Measurements from ENCODE around the gene IMMP2L.

The IMMP2L gene

DNA sequence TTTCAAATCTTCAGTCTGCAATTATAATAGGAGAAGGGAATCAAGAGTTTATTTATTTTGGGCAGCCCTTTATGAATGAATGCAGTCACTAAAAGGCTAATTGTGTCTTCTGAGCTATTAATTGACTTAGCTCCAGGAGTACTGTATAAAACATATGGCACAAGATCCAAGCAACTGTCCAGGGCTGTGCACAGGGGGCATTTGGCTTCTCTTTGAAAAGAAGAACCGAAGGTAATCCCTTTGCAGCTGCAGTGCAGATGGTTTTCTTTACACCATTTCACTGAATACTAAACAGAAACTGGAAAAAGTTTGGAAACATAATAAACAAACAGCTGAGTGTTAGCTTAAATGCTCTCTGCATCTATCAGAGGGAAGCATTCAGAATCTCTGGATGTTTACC, 753.9 kb downstream of the IMMP2L start:
- Histone ChIP-seq H3K27ac (ENCODE audit: low read length) (no peak overlapping the region), H3K36me3 (ENCODE audit: control insufficient read depth in 1 of 2, insufficient read depth in 2 of 2, low read length in 2 of 2) (no peaks in the 10 kb centered on the region), H3K4me1 (ENCODE audit: control insufficient read depth in 1 of 2, insufficient read depth in 2 of 2, low read length in 2 of 2) (no peaks in the 10 kb centered on the region), H3K27me3 (ENCODE audit: low read depth, low read length) (no peaks in the 10 kb centered on the region), H3K9me3 (ENCODE audit: control insufficient read depth in 1 of 2, low read length in 2 of 2) (no peaks in the 10 kb centered on the region), H3K4me3 (ENCODE audit: low read depth in 1 of 2, low read length in 2 of 2) (no peak overlapping the region)

DNA sequence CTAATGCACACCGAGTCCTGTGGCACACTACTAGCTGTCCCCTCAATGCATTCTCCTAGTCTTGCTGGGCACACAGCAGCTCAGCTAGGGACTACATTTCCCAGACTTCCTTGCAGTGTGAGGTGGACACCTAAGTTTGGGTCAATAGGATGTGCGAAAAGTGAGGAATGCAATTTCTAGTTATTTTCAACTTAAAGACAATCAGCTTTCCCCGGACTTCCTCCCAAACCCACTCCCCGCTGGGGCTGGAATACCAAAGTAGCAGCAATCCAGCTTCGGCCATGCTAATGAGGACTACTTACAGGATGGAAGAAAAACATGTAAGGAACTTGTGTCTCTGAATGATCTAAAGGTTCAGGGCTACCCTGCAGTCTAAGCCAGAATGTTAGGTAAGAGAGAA, 757.8 kb downstream of the IMMP2L start:
- Histone ChIP-seq H3K4me1 (ENCODE audit: control insufficient read depth in 1 of 2, insufficient read depth in 2 of 2, low read length in 2 of 2) (no peaks in the 10 kb centered on the region), H3K36me3 (ENCODE audit: control insufficient read depth in 1 of 2, insufficient read depth in 2 of 2, low read length in 2 of 2) (no peaks in the 10 kb centered on the region), H3K27ac (ENCODE audit: low read length) (no peak overlapping the region), H3K4me3 (ENCODE audit: low read depth in 1 of 2, low read length in 2 of 2) (no peak overlapping the region), H3K27me3 (ENCODE audit: low read depth, low read length) (no peaks in the 10 kb centered on the region), H3K9me3 (ENCODE audit: control insufficient read depth in 1 of 2, low read length in 2 of 2) (no peaks in the 10 kb centered on the region)

DNA sequence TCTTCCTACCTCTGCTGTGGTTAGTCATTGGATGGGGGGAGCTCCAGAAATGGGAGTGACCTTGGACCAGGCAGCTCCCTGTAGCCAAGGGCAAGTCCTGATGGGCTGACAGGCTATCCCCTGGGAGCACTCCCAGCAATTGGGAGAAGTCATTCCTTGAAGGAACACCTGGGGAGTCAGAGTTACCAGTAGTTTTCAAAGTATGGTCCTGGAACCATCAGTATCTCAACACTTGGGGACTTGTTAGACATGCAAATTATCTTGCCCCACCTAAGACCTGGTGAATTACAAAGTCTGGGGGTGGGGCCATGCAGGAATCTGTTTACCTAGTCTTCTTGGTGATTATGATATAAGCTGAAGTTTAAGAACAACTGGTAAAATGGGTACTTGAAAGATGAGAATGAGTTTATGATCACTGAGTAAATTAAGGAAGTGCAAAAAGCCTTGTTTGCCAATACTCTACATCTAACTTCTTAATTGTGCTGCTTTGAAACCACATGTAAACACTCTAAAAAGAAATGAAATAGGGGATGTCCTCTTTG, 758.6 kb downstream of the IMMP2L start:
- Histone ChIP-seq H3K36me3 (ENCODE audit: control insufficient read depth in 1 of 2, insufficient read depth in 2 of 2, low read length in 2 of 2) (no peaks in the 10 kb centered on the region), H3K9me3 (ENCODE audit: control insufficient read depth in 1 of 2, low read length in 2 of 2) (no peaks in the 10 kb centered on the region), H3K27me3 (ENCODE audit: low read depth, low read length) (no peaks in the 10 kb centered on the region), H3K4me1 (ENCODE audit: control insufficient read depth in 1 of 2, insufficient read depth in 2 of 2, low read length in 2 of 2) (no peaks in the 10 kb centered on the region), H3K27ac (ENCODE audit: low read length) (no peak overlapping the region), H3K4me3 (ENCODE audit: low read depth in 1 of 2, low read length in 2 of 2) (no peak overlapping the region)

DNA sequence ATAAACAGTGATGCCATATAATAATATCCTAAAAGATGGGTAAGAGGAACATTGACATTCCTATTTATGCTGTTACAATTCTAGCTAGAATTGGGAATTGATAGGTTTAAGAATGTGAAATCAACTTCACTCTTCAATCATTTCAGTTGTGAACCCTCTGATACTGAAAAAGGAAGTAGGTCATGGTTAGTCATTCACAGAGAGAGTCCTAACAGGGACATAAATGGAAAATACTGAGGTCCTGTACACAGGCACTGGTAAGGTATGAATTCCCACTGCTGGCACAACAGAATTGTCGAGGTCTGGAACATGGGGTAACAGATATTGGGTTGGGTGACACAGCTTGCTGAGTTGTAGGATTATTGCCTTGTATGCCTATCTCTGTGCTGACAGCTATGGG, 760.8 kb downstream of the IMMP2L start:
- Histone ChIP-seq H3K9me3 (ENCODE audit: control insufficient read depth in 1 of 2, low read length in 2 of 2) (no peaks in the 10 kb centered on the region), H3K27me3 (ENCODE audit: low read depth, low read length) (no peaks in the 10 kb centered on the region), H3K36me3 (ENCODE audit: control insufficient read depth in 1 of 2, insufficient read depth in 2 of 2, low read length in 2 of 2) (no peaks in the 10 kb centered on the region), H3K27ac (ENCODE audit: low read length) (no peak overlapping the region), H3K4me1 (ENCODE audit: control insufficient read depth in 1 of 2, insufficient read depth in 2 of 2, low read length in 2 of 2) (no peaks in the 10 kb centered on the region), H3K4me3 (ENCODE audit: low read depth in 1 of 2, low read length in 2 of 2) (no peak overlapping the region)

DNA sequence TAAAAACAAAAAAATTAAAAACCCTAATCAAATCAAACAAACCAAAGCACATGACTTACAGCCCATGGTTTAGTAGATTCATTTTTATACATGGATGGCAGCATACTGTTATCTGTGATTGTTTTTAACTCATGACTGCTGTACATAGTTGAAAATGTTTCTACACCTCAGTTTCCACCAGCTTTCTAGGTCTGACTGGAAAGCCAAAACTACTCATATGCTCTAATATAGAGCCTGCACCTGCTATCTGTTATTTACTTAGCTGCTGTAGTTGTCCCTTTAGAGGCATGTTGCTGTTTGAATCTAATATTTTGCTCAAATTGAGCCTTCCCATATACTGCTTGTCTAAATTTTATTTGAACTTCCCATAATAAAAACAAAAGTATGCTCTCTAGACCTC, 761.3 kb downstream of the IMMP2L start:
- Histone ChIP-seq H3K4me3 (ENCODE audit: low read depth in 1 of 2, low read length in 2 of 2) (no peak overlapping the region), H3K27ac (ENCODE audit: low read length) (no peak overlapping the region), H3K36me3 (ENCODE audit: control insufficient read depth in 1 of 2, insufficient read depth in 2 of 2, low read length in 2 of 2) (no peaks in the 10 kb centered on the region), H3K4me1 (ENCODE audit: control insufficient read depth in 1 of 2, insufficient read depth in 2 of 2, low read length in 2 of 2) (no peaks in the 10 kb centered on the region), H3K27me3 (ENCODE audit: low read depth, low read length) (no peaks in the 10 kb centered on the region), H3K9me3 (ENCODE audit: control insufficient read depth in 1 of 2, low read length in 2 of 2) (no peaks in the 10 kb centered on the region)

DNA sequence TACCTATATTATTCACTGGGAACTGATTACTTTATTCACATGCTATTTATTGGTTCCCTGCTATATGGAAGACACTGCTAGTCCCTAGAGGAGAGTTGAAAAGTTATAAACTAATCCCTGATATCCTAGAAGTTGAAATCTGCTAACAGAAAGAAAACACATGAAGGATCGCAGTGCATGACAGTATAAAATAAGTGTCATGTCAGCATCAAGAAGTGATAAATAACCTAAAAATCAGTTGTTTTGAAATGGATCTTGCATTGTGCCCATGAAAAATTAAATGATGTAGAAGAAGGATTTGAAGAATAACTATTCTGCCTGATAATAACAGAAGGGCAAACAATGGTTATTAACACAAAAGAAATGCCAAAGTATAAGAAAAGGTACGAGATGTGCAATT, 764.6 kb downstream of the IMMP2L start:
- Histone ChIP-seq H3K4me3 (ENCODE audit: low read depth in 1 of 2, low read length in 2 of 2) (no peak overlapping the region), H3K27ac (ENCODE audit: low read length) (no peak overlapping the region), H3K27me3 (ENCODE audit: low read depth, low read length) (no peaks in the 10 kb centered on the region), H3K9me3 (ENCODE audit: control insufficient read depth in 1 of 2, low read length in 2 of 2) (no peaks in the 10 kb centered on the region), H3K4me1 (ENCODE audit: control insufficient read depth in 1 of 2, insufficient read depth in 2 of 2, low read length in 2 of 2) (no peaks in the 10 kb centered on the region), H3K36me3 (ENCODE audit: control insufficient read depth in 1 of 2, insufficient read depth in 2 of 2, low read length in 2 of 2) (no peaks in the 10 kb centered on the region)

DNA sequence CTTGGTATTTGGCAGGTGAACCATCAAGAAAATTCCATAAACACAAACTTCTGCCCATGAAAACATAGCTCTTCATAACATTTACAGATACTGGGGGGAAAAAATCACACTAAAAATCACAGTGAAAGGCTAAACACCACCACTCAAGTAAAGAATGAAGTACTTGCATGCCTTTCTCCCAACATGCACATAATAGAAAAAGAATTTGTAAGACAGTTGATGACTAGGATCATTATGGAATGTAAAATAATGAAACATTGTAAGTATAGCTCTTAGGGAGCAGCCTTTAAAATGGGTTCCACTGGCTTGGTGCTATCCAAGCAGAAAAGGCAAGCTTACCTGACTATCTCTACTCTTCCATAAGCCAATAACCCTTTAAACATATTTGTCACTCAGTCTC, 771.3 kb downstream of the IMMP2L start:
- no peaks in the 10 kb centered on the region for H3K36me3 ChIP-seq (ENCODE audit: control insufficient read depth in 1 of 2, insufficient read depth in 2 of 2, low read length in 2 of 2)
- no peak overlapping the region for H3K27ac ChIP-seq (ENCODE audit: low read length)
- peaks cover 0 to 3% of the 10 kb centered on the region in 2 donors for H3K4me1 ChIP-seq (ENCODE audit: control insufficient read depth in 1 of 2, insufficient read depth in 2 of 2, low read length in 2 of 2)
- no peaks in the 10 kb centered on the region for H3K27me3 ChIP-seq (ENCODE audit: low read depth, low read length)
- H3K4me3 ChIP-seq (ENCODE audit: low read depth in 1 of 2, low read length in 2 of 2): no peak overlapping the region
- no peaks in the 10 kb centered on the region for H3K9me3 ChIP-seq (ENCODE audit: control insufficient read depth in 1 of 2, low read length in 2 of 2)

DNA sequence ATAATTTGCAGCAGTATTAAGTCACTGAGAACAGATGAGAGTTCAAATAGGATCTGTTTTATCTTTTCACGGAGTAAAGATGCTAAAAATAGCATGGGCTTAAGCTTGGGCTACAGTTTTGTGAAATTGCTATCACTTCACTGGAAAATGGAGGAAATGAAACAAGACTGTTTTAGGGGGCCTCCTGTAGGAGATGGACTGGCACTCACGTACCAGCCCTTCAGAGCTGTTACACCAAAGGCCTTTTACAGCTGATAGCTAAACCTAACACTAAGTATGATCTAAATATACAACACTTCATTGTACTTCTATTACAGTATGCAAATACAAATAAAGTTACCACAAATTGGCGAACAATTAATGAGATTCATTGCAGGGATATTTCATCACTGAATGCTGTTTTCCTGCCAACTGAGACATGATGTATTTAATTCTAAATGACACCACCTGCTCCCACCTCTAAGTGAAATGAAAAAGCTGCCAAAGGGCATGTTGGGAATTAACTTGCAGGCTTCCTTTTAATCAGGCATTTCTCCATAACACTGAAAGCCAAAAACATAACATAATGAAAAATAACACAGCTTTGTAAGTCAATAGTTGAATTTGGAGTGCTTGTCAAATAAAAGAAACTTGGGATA, 775.8 kb downstream of the IMMP2L start:
- no peaks in the 10 kb centered on the region for H3K27me3 ChIP-seq (ENCODE audit: low read depth, low read length)

DNA sequence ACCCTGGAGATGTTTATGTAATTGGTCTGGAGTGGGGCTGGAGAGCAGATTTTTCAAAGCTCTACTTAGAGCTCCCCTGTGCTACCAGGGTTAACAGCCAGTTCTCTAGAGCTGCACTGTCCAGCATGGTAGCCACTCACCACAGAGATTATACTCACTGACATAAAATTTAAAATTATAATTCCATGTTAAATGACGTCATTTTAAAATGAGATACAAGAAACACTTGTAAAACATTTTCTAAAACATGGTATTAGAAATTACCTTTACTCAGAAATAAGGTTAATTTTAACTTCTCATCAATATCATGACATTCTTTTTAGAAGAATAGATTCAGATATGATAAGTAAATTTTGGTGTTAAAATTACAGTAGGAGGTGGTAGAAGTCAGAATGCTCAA, 777.5 kb downstream of the IMMP2L start:
- no peaks in the 10 kb centered on the region for H3K9me3 ChIP-seq (ENCODE audit: control insufficient read depth in 1 of 2, low read length in 2 of 2)
- H3K4me3 ChIP-seq (ENCODE audit: low read depth in 1 of 2, low read length in 2 of 2): no peak overlapping the region
- H3K36me3 ChIP-seq (ENCODE audit: control insufficient read depth in 1 of 2, insufficient read depth in 2 of 2, low read length in 2 of 2): no peaks in the 10 kb centered on the region
- H3K27ac ChIP-seq (ENCODE audit: low read length): no peak overlapping the region
- H3K27me3 ChIP-seq (ENCODE audit: low read depth, low read length): no peaks in the 10 kb centered on the region
- H3K4me1 ChIP-seq (ENCODE audit: control insufficient read depth in 1 of 2, insufficient read depth in 2 of 2, low read length in 2 of 2): peaks cover 0 to 3% of the 10 kb centered on the region in 2 donors

More for the DNA sequence above, 775.8 kb downstream of the IMMP2L start:
- peaks cover 0 to 3% of the 10 kb centered on the region in 2 donors for H3K4me1 ChIP-seq (ENCODE audit: control insufficient read depth in 1 of 2, insufficient read depth in 2 of 2, low read length in 2 of 2)
- no peaks in the 10 kb centered on the region for H3K9me3 ChIP-seq (ENCODE audit: control insufficient read depth in 1 of 2, low read length in 2 of 2)
- H3K27ac ChIP-seq (ENCODE audit: low read length): no peak overlapping the region
- H3K4me3 ChIP-seq (ENCODE audit: low read depth in 1 of 2, low read length in 2 of 2): no peak overlapping the region
- H3K36me3 ChIP-seq (ENCODE audit: control insufficient read depth in 1 of 2, insufficient read depth in 2 of 2, low read length in 2 of 2): no peaks in the 10 kb centered on the region

DNA sequence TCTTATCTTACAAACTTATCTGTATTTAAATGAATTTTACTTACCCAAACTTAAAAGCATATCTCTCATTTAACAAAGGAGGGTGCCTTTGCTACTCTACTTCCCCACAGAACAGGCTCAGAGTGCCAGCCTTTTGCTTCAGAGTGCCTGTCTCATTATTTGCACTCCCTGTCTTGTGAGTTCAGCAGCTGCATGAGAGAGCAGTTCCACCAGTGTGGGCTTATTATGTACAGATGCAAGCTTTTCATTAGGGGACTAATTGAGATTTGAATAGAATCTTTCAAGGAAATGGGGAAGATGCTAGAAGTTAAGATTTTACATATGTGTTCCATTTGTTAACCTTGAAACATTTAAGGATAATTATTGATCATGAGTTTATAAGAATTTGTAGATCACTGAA, 781.6 kb downstream of the IMMP2L start:
- Histone ChIP-seq H3K9me3 (ENCODE audit: control insufficient read depth in 1 of 2, low read length in 2 of 2) (no peaks in the 10 kb centered on the region), H3K4me1 (ENCODE audit: control insufficient read depth in 1 of 2, insufficient read depth in 2 of 2, low read length in 2 of 2) (no peaks in the 10 kb centered on the region), H3K4me3 (ENCODE audit: low read depth in 1 of 2, low read length in 2 of 2) (no peak overlapping the region), H3K36me3 (ENCODE audit: control insufficient read depth in 1 of 2, insufficient read depth in 2 of 2, low read length in 2 of 2) (no peaks in the 10 kb centered on the region), H3K27ac (ENCODE audit: low read length) (no peak overlapping the region), H3K27me3 (ENCODE audit: low read depth, low read length) (no peaks in the 10 kb centered on the region)

DNA sequence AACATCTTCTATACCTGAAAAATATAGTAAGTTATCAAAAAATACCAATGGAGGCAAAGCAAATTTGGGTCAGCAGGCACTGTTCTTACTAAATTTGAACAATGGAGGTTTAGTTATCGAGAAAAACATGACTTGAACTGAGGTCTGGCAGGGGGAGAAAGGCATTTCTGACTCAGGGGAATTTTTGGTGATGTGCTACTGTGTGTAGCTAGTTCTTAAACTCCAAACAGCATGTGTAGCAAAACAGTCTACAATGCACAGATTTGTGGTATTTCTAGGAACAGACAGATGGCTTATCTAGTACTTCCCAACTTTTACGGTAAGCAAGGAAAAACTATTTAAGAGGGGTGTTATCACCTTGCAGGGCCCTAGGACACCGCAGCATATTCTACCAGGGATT, 783.0 kb downstream of the IMMP2L start:
- Histone ChIP-seq H3K36me3 (ENCODE audit: control insufficient read depth in 1 of 2, insufficient read depth in 2 of 2, low read length in 2 of 2) (no peaks in the 10 kb centered on the region), H3K4me1 (ENCODE audit: control insufficient read depth in 1 of 2, insufficient read depth in 2 of 2, low read length in 2 of 2) (no peaks in the 10 kb centered on the region), H3K4me3 (ENCODE audit: low read depth in 1 of 2, low read length in 2 of 2) (no peak overlapping the region), H3K9me3 (ENCODE audit: control insufficient read depth in 1 of 2, low read length in 2 of 2) (no peaks in the 10 kb centered on the region), H3K27me3 (ENCODE audit: low read depth, low read length) (no peaks in the 10 kb centered on the region), H3K27ac (ENCODE audit: low read length) (no peak overlapping the region)

DNA sequence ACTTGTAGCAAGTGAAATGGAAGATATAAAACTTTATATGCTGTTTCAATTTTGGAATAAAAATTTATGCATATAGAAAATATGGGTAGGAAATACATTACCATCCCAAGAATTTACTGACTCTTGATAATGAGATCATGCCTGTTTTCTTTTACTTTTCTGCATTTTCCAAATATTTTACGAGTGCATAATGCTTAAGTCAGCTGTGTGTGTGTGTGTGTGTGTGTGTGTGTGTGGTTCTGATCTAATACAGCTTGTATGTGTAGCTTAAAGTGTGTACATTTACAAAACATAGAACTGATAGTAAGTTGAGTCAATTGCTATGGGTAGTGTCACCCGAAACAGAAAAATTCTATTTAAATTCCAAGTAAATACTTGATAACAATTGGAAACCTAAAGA, 787.2 kb downstream of the IMMP2L start:
- H3K4me3 ChIP-seq (ENCODE audit: low read depth in 1 of 2, low read length in 2 of 2): no peak overlapping the region
- H3K27me3 ChIP-seq (ENCODE audit: low read depth, low read length): no peaks in the 10 kb centered on the region
- H3K27ac ChIP-seq (ENCODE audit: low read length): no peak overlapping the region
- no peaks in the 10 kb centered on the region for H3K4me1 ChIP-seq (ENCODE audit: control insufficient read depth in 1 of 2, insufficient read depth in 2 of 2, low read length in 2 of 2)
- no peaks in the 10 kb centered on the region for H3K36me3 ChIP-seq (ENCODE audit: control insufficient read depth in 1 of 2, insufficient read depth in 2 of 2, low read length in 2 of 2)
- H3K9me3 ChIP-seq (ENCODE audit: control insufficient read depth in 1 of 2, low read length in 2 of 2): no peaks in the 10 kb centered on the region

Data from muscle layer of duodenum (tissue), 2 donors.